CD4-positive, alpha-beta T cell treated with Interleukin-4 for 4 hours (primary cell): ENCODE results near the gene HELZ2.

ENCODE experiments used
- DNase-seq: peaks from one replicate; pipeline ENCODE4 v3.0.0-alpha.2; 2020

HELZ2 gene

DNA sequence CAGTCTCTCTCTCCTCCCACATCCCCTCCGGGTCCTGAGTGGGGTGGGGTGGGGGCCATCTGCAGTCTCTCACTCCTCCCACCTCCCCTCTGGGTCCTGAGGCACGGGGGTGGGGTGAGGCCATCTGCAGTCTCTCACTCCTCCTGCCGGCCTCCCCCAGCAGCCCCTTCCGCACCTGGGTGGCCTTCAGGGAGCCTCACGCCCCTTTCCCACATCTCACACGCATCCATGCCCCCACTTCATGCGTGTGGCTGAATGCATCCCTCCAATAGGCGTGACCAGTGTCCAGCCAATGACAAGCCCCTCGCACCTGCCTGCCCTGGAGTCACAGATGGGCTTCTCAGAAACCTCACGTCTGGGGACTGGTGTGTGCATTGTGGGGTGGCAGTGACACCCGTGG is 25.5 kb downstream of the HELZ2 start:
- no peak for DNase-seq

DNA sequence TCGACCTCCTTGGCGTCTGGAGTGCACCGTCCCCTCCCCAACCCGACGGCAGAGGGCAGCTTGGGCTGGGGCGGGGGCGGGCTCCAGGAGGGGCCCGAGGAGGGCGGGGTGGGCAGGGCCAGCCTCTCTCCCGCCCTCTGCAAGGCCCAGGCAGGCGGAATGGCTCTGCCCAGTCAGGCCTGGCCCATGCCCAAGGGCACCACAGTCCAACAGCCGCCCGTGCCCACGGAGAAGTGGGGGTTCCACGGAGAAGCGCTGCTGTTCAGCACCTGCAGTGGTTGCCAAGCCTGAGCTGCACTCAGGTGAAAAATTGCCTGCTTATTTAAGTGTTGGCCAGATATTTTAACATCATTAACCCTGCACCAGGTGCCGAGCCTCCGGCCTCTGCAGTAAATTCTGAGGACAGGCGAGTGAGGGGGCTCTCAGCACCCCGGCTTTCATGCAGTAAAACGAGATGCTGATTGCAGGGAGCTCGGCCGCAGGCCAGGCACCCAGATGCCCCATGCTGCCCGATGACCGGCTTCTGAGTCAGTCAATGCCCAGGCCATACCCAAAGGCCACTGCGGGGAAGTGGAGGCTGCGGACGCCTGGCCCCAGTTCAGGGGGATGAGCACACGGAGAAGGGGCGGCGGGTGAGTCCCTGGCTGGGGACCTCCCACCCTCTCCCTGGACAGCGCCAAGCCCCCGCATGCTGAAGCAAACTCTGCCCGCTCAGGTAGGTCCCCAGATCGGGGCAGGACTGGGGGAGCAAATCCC is 26.1 kb downstream of the HELZ2 start, which contains the start of gene SRMS:
TSS of gene SRMS (minus strand) at position 25 of the 756 bp plus-strand sequence. CDS start 286 bp downstream, outside the sequence.
- no peak for DNase-seq

DNA sequence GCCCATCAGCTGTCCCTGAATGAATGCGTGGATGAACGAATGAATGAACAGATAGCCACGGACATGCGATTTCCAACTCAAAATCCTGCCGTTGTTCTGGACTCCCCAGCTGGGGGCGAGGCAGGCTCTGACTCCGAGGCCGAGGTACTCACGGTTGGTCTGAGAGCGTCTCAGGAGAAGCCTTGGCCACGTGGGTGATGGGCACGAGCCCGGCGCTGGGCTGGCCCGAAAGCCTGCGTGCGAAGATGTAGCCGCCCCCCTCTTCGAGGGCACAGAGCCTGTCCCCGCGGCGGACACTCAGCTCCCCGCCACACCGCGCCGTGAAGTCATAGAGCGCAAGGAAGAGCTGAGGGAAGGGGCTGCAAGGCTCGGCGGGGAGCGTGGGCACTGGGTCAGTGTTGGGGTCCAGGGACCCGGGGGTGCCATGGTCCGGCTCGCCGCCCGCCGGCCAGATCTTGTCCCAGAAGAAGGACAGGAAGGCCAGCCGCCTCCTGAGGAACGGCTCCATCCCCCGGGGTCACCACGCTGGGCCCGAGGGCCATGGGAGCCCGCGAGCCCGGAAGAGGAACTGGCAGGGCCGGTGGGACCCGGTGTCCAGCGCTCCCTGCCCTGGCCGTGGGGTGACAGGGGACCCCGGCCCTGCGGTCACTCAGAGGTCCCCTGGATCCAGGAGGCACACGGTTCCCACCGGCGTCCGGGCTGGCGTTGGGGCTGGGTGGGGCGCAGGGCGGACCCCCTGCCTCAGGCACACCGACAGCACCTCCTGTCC is 26.9 kb downstream of the HELZ2 start:
- no peak for DNase-seq

DNA sequence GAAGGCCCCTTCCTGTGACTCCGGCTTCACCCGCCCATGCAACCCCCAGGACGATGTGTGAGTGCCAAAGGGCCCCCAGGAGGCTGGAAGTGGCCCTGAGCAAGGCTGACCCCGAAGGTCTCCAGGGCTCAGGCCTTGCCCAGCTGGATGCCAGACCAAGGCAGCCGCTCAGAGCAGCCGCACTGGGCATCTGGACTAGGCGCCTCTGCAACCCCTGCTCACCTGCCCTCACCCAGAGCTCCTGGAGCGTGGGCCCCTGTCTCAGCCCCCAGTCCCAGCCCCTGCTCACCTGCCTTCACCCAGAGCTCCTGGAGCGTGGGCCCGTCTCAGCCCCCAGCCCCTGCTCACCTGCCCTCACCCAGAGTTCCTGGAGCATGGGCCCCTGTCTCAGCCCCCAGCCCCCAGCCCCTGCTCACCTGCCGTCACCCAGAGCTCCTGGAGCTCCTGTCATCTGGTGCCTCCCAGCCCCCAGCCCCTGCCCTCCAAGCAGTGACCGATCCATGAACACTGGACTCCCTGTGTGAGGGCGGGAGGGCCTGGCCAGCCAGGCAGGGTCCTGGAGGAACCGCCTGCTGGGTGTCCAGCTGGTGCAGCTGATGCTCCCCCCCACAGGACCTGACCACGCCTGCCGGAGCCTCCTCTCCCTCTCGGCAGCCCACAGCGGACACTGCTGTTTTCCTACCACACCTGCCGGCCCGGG is 27.6 kb downstream of the HELZ2 start:
- DNase-seq = no peak

DNA sequence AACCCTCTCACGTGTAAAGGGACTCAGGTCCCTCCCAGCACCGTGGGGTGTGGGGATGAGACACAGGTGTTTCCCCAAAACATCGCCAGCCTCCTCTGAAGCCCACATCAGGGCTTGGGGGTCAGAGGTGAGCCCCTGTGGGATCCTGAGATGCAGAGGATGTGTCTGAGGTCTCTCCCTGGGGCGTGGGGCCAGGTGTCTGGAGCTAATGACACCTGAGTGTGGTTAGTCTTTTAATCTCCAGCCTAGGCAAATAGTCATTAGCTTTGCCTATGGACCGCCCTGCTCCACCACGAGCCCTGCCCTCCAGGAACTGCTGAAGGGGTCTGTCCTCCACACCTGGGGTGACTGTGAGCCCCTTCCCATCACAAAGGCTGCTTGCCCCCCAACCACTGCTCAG is 28.2 kb downstream of the HELZ2 start:
- DNase-seq = no peak

DNA sequence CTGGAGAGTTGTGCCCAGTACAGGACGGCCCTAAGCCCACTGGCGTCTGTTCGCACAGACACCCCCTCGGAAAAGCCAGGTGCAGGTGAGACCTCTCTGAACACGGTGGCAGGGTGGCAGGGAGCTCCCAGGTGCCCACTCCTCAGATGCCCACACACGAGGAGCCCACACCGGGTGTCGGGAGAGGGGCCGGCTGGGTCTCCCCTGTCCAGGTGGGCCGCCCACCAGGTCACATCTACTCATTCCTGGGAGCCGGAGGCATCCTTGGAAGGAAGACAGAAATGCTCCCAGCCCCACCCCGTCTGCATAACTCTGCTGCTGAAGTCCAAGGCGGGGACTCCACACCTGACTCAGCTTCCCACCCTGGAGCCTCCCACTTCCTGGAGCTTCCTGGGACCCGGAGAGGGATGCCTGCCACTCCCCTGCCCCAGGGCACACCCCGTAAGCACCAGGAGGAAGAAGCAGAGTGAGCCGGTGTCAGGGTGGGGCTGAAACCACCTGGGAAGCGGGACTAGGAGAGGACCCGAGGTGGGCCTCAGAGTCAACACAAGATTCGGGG is 29.0 kb downstream of the HELZ2 start:
- DNase-seq = no peak

DNA sequence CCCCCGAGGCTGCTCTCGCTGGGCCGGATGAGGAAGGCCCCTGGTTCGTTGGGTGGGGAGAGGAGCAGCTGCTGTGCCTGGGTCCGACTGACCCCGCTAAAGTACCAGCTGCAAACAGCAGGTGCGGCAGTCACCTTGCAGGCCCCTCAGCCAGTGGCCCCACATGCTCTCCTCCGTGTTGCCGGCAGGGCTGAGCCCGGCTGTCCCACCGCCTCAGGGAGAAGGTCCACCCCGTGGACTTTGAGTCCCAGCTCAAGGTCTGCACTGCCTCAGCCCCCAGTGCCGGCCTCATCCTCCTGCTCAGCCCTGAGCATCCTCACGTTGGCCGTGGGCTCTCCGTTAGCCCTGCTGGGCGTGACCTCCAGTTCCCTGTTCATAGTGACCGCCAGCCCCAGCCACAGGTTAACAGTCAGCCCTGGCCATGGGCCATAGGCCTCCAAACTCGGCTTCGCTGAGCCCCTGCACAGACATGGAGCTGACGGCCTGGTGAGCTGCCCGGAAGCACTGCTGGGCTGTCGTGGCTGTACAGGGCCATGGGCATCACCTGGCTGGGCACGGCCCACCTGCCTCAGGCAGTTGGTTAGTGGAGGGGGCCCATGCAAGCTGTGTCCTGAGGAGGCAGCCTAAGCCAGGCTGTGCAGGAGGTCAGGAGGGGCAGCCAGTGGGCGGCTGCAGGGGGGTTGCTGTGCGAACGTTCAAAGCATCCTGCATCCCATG is 29.6 kb downstream of the HELZ2 start:
- DNase-seq = no peak

DNA sequence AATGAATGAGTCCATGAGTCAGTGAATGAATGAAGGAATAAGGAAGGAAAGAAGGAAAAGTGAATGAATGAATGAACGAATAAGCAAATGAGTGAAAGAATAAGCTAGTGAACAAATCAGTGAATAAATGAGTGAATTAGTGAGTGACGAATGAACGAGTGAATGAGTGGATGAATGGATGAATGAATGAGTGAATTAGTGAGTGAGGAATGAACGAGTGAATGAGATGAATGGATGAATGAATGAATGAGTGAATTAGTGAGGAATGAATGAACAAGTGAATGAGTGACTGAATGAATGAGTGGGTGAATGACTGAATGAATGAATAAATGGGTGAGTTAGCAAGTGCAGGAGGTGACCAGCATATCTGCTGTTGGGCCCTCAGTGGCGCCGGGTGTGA is 30.3 kb downstream of the HELZ2 start:
- no peak for DNase-seq

DNA sequence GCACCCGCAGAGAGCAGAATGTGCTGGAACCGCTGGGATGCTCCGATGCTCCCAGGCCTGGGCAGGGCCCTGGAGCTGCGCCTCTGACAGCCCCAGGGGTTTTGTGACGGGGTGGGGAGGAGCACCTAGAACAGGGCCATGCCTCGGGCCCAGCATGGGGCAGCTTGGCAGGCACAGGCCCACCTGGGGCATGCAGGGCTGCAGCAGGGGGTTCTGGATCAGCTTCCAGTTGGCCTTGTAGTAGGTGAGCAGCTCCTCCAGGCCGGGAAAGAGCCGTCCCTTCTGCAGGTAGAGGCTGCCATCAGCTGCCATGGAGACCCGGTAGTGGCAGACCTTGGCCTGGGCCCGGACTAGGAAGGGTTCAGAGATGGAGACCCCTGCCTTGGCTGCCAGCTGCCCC is 30.9 kb downstream of the HELZ2 start:
- no peak for DNase-seq

DNA sequence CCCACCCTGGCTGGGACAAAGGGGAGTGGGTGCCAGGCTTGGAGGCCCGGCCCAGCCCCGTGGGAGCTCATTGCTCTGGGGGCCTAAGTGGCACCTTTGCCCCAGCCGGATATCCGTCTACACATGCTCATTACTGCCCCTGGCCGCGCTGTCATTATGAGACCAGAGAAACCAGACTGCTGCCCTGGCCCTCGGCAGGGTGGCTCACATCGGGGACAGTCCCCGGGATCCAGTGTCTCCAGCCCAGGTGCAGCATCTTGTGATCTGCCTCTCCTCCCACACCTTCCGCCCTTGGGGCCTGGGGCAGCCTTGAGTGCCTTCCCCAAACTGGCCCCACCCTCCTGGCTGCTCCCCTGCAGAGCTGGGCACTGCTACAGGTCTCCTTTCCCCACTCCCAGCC is 31.3 kb downstream of the HELZ2 start:
- DNase-seq = no peak

DNA sequence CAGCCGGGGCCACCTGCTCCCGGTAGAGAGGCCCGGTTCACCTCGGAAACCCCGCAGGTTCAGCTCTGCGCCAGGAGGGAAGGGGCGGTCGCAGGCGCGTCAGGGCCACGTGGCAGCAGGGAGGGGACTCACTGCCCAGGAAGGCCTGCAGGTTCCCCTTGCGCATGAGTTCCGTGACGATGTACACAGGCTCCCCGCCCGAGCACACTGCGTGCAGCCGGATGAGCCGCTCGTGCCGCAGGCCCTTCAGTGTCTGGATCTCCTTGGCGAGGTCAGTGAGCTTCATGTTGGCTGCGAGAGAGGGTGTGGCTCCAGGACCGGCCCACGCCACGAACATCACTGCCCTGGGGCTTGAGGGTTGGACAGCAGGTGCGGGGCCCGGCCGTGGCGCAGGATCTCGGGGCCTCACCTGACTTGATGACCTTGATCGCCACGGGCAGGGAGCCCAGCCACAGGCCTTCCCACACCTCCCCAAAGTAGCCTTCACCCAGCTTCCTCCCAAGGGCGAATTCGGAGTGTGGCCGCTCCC is 31.9 kb downstream of the HELZ2 start:
- no peak for DNase-seq

DNA sequence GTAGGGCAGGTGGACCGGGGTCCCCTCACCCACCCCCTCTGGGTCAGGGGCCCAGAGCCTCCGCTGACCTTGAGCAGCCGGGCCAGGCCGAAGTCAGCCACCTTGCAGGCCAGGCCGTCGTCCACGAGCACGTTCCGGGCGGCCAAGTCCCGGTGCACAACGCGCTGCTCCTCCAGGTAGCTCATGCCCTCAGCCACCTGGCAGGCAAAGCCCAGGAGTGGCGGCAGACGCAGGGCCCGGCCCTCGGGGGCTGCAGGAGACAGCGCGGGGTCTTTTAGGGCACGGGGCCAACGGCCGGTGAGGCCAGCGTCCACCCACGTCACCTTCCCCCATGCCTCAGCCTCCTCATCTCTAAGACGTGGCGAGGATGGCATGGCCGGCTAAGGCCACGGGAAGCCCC is 32.7 kb downstream of the HELZ2 start:
- no peak for DNase-seq

DNA sequence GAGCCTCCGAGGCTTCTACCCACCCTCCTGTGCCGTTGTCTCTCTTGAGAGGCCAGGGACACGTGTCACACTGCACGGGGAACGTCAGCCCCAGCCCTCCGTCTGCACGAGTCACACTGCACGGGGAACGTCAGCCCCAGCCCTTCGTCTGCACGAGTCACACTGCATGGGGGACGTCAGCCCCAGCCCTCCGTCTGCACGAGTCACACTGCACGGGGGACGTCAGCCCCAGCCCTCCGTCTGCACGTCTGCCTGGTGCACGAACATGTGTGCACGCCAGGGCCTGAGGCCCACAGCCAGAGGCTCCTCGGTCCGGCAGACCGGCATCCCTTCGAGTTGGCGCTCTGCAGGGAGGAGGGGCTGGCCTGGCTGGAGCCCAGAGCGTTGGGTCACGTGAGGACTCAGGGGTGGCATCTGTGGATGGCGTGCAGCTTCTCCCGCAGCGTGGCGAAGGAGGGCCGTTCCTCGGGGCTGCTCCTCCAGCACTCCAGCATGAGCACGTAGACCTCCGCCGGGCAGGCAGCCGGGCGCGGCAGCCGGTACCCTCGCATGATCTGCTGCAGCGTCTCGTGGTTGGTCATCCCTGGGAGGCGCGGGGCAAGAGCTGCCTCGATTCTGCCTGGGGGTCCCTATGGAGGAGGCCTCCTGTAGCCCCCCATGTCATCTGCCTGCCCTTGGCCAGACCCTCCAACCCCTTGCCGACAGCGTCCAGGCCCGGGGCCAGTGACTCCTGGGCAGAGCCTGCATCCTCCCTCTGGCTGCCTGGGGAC is 33.4 kb downstream of the HELZ2 start:
- DNase-seq = no peak

DNA sequence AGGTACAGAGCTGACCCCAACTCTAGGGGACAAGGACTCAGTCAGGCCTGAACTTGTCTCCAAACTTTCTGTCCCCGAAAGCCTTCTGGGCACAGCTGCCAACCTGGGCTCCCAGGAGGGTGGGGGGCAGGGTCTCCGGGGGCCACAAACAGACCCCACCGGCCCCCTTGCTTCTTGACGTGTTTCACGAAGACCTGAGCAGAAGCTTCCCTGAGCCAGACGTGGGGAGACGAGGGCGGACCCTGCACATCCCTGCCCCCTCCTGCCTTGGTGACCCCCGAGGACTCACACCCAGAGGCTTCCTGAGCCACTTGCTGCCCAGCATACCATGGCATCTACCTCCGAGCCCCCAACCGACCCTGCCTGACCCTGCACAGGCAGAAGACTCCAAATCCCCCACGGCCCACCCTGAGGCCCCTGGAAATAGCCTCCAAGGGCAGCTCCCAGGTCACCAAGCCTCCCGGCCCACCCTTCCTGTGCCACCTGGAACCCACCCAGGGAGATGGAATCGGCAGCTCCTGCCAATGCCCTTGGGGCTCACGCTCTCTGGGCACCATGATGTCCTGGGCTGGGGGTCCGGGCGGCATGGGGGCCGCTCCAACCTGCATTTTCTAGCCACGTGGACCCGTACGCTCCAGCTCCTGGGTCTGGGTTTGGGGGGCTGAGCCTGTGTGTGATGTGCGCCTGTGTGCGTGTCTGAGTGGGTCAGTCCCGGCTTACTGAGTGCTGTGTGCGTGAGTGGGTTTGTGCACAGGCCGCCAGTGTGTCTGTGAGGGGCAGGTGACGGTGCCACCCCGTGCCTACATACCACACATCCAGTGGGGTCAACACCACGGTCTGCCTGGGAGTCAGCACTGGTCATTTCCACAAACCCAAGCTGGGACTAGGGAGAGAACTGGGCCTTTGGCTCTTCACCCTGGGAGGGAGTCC is 34.3 kb downstream of the HELZ2 start:
- no peak for DNase-seq

DNA sequence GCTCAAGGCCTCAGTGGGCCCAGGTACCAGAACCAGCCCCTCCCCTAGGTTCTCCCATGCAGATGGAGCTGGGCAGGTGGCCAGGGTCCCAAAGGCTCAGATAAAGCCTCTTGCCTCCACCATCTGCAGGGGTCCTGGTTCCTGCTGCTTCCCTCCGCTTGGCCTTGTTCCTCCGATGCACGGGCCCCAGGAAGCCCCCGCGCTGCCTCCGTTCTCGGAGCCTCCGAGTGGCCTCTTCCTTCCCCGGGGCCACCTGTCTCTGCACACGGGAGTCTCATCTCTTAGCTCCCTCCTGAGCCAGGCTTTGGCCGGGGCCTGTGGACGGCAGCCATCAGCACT is 35.0 kb downstream of the HELZ2 start:
- no peak for DNase-seq

DNA sequence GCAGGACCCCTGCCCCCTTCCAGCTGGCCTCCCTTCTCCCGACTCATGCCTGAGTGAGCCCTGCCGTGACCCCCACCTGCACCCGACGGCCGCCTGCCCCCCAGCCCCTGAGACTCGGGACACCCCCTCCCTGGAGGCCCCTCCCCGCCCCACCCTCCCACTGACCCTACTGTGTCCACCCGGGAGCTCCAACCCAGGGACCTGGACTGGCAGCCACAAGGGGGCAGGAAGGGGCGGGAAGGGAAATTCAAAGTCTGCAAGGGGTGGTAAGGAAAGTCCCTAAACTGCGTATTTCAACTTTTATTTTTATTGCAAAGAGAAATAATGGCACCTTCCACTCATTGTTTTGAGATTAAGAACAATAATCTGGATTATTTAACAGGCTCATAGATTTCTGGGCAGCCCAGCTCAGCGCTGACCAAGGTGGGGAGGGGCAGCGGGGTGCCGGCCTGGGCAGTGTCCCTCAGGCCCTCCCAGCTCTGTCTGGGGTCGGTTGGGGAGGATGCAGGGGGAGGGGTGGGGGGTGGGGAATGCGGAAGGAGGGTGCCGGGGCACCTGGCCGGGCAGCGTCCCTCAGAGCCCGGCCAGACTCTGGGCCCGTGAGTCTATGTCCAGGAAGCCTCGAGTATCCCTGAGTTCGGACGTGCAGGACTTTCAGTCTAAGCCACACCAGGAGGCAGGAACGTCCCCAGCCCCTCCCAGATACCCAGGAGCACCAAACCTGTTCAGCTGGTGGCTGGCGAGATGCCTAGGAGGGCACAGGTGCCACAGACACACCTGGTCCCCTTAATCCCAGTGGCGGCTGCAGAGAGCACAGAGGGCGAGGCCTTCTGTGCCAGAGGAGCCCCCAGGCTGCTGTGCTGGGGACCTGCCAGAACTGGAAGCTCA is 35.6 kb downstream of the HELZ2 start:
- peak; percentile 43 for DNase-seq

DNA sequence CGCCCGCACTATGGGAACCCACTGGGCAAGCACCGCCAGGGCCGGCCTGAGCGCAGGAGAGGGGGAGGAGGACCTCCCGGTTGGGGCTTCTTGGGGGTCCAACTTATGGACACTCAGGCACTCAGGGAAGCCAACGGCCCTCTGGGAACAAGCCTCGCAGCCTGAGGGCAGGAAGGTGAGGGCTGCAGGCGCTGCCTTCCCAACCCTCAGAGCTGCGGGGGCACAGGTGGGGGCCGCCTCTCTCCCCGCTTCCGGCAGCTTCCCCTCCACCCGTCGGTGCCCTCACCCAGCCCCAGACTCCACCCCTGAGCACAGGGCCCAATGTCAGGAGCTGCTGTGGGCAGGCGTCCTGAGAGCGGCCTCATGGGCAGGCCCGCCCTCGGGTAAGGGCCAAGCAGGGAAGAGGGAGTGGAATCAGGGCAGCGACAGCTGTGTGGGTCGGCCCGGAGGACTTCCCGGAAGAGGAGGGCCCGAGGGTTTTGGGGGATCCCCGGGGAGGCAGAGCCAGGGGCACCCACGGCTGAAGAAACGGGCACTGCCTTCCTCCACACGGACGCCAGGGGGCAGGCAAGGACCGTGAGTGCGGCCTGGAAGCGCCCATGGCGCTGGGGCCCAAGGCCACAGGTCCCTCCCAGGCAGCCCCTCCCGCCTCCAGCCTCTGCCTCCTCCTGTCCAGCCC is 36.4 kb downstream of the HELZ2 start:
- peak; percentile 96 for DNase-seq

DNA sequence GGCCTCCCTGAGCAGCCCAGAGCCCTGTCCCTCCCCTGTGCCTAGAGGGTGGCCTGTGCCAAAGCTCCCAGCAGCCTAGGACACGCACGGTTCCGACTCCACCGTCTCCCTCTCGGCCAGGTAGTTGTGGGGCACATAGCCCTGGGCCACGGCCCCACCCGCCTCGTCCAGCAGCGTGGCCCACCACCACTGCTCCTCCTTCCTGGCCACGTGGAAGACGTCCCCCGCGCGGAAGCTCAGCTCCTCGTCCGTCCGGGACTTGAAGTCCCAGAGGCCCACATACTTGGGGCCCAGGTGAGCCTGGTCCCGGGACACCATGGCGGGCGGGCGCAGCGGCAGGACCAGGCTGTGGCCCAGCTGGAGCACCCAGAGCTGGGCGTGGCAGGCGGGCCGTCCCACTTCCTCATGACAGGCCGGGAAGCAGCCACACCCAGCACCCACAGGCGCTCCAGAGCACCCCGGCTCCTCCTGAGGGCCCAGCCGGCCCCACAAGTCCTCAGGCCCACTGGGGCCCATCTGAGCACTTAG is 37.0 kb downstream of the HELZ2 start, which contains the start of gene PTK6:
TSS of gene PTK6 (minus strand) at position 380 of the 528 bp plus-strand sequence. CDS start at position 318, 62 bp downstream.
- no peak for DNase-seq
